Breast epithelium (tissue), 3 donors: ENCODE measurements around the gene ANKIB1.

Experiments
- POLR2A ChIP-seq: fragments of 450-650 bp; IDR thresholded peaks from one replicate; pipeline ENCODE4 v1.6.1; 2016; ENCODE audit warnings: antibody characterized with exemption, mild to moderate bottlenecking, moderate library complexity
- POLR2AphosphoS5 ChIP-seq, 3 donors: sonication (generic); formaldehyde crosslinking; IDR thresholded peaks; one replicate each; pipeline ENCODE4 v1.6.1; 2017; ENCODE audit warnings: antibody characterized with exemption in 3 of 3
- TF ChIP-seq, protein P1 (sequence below), 3 donors: fragments of 450-650 bp; IDR thresholded peaks; one replicate each; pipeline ENCODE4 v1.5.1; 2016 to 2017; ENCODE audit warnings: antibody characterized with exemption in 3 of 3, mild to moderate bottlenecking in 3 of 3, moderate library complexity in 3 of 3

DNA sequence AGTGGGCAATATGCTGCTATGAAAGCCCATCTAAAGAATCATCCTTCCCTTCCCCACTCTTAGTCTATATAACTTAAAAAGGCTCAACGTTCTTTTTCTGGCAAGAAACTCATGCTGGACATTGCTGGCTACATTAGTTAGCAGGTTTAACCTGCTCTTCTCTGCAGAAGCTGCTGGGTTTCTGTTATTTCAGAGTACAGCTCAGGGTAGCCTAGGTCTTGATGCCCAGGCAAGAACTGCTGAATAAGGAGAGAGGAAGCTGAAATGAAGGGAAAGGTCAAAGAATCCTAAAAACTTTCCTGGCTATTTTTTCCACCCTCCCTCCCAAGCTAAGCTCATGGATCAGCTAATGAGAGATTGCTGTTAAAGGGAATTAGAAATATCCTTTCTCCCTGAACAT lies 79.4 kb downstream of the ANKIB1 start:
- TF ChIP-seq POLR2A (no peak), POLR2AphosphoS5 (IDR thresholded peaks at IDR 0.05) (no peak)
- TF ChIP-seq, protein P1, sequence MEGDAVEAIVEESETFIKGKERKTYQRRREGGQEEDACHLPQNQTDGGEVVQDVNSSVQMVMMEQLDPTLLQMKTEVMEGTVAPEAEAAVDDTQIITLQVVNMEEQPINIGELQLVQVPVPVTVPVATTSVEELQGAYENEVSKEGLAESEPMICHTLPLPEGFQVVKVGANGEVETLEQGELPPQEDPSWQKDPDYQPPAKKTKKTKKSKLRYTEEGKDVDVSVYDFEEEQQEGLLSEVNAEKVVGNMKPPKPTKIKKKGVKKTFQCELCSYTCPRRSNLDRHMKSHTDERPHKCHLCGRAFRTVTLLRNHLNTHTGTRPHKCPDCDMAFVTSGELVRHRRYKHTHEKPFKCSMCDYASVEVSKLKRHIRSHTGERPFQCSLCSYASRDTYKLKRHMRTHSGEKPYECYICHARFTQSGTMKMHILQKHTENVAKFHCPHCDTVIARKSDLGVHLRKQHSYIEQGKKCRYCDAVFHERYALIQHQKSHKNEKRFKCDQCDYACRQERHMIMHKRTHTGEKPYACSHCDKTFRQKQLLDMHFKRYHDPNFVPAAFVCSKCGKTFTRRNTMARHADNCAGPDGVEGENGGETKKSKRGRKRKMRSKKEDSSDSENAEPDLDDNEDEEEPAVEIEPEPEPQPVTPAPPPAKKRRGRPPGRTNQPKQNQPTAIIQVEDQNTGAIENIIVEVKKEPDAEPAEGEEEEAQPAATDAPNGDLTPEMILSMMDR (IDR thresholded peaks at IDR 0.05): no peak
